Activated naive CD4-positive, alpha-beta T cell treated with anti-CD3 and anti-CD28 coated beads for 36 hours (primary cell): ENCODE measurements around the gene TRIM29. TPM values are rescaled to one million over a fixed set of nuclear protein-coding genes. Genes with fewer than 3 reads are reported as not detected.

ENCODE experiments used
- CTCF ChIA-PET: fragments of 350-600 bp; sonication (Branson Sonifier 250); formaldehyde crosslinking; loops from one replicate; lab custom pipeline; 2021; ENCODE audit warnings: antibody characterized with exemption; lab: Charles Lee
- DNase-seq: peaks from one replicate; pipeline ENCODE4 v3.0.0-alpha.2; 2020
- H3K27ac Mint-ChIP-seq: one replicate; pipeline ENCODE4 v1.8.0; 2021; ENCODE audit warnings: mild to moderate bottlenecking, mixed read lengths
- H3K27me3 Mint-ChIP-seq: one replicate; pipeline ENCODE4 v1.8.0; 2021; ENCODE audit warnings: low read depth, mixed read lengths
- H3K36me3 Mint-ChIP-seq: one replicate; pipeline ENCODE4 v1.8.0; 2021; ENCODE audit warnings: low read depth, mixed read lengths
- H3K4me1 Mint-ChIP-seq: one replicate; pipeline ENCODE4 v1.8.0; 2021; ENCODE audit warnings: low read depth, mixed read lengths
- H3K4me3 Mint-ChIP-seq: one replicate; pipeline ENCODE4 v1.8.0; 2021; ENCODE audit warnings: mild to moderate bottlenecking, moderate library complexity, mixed read lengths
- H3K9me3 Mint-ChIP-seq: one replicate; pipeline ENCODE4 v1.8.0; 2021; ENCODE audit warnings: mixed read lengths
- intact Hi-C: fragments of 100-400 bp; cut with micrococcal nuclease; formaldehyde crosslinking; loops from one replicate; pipeline ENCODE4 v1.15.1; 2023
- total RNA-seq, 2 experiments: library from RNA; stranded (reverse); gene quantifications; one replicate each; pipeline ENCODE4 v1.2.3, GENCODE V29; 2021

The TRIM29 gene
- total RNA-seq, 2 experiments from 2014 or later = not detected

DNA sequence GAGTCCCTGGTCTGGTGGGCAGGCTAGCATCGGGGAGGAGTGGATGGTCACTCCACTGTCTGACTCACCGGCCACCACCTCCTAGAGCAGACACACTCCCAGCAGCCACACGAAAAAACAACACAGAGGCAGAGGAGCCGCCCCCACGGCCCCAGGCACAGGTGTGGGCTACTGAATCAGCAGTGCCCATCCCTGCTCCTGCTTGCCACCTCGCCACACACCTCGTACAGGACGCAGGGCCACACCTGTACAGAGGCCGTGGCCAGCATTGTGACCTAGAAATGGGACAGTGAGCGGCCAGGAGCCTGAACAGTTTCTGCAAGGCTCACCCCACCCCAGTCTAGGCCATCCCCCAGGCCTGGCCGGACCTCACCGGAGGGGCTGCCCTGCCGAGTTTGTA, 14.0 kb downstream of the TRIM29 start:
- intact Hi-C loops = no loop called here
- CTCF ChIA-PET = no interaction called here
- H3K36me3 Mint-ChIP-seq = no peaks in the 10 kb centered on the region

DNA sequence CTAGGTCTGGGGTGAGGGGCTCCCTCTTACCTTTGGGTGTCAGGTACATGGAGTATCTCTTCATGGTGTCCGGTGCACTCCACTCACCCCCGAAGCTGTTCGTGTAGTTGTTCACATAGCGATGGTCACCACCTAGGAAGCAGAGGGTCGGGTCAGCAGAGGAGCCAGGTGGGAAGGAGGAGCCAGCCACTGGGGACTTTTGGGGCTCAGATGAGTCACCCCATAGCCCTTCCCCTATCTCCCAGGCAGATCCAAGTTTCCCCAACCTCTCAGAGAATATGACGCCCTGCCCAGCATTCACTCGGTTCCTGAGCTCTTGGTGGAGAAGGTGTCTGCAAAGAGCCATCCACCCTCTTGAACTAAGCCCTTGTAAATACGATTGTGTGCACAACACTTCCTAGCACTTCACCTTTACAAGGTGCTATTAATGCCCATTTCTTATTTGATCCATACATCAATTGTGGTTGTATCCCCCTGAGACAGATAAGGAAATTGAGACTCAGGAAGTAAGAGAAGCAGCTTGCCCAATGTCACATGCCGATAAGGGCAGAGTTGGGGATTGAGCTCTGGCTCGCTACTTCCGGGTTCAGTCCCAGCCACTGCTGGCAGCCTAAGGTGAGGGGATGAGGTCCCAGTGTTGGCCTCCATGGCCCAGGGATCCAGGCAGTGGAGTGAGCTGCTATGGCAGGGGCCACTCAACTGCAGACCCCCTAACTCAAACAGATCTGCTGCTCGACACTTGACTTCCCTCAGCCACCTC, 14.8 kb downstream of the TRIM29 start:
- CTCF ChIA-PET = no interaction called here
- intact Hi-C loops = no loop called here

More for the DNA sequence above, 14.0 kb downstream of the TRIM29 start:
- Mint-ChIP-seq H3K9me3 (no peaks in the 10 kb centered on the region), H3K27me3 (no peaks in the 10 kb centered on the region), H3K4me3 (no peak overlapping the region), H3K4me1 (no peaks in the 10 kb centered on the region), H3K27ac (no peak overlapping the region)
- no peak for DNase-seq

DNA sequence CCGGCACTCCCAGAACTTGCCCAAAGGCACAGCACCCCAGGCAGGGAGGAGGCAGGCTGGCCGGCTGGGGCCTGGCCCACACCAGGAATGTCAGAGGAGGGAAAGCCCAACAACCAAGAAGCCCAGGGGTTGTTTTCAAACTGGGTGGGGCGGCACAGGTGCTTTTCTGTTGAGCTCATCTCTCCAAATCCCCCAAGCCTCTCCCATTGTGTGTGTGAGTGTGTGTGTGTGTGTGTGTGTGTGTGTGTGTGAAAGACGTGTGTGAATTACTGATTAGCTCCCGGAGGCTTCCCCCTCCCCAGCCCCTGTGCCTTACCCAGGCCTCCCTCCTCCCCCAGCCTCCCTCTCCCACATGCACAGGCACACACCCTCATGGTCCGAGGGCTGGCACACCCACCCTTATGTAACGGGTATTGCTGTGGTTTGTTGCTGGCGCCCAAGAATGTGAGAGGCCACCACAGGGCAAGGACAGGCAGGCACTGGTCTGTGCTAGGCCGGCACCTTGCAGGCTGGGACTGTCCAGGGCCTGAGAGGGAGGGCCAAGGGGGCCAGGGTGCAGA, 15.9 kb downstream of the TRIM29 start:
- DNase-seq = no peak
- Mint-ChIP-seq H3K9me3 (no peaks in the 10 kb centered on the region), H3K27me3 (no peaks in the 10 kb centered on the region), H3K36me3 (no peaks in the 10 kb centered on the region), H3K4me3 (no peak overlapping the region), H3K27ac (no peak overlapping the region), H3K4me1 (no peaks in the 10 kb centered on the region)
- CTCF ChIA-PET = no interaction called here
- intact Hi-C loops = no loop called here

More for the DNA sequence above, 14.8 kb downstream of the TRIM29 start:
- DNase-seq = no peak
- Mint-ChIP-seq H3K4me1 (no peaks in the 10 kb centered on the region), H3K27ac (no peak overlapping the region), H3K27me3 (no peaks in the 10 kb centered on the region), H3K9me3 (no peaks in the 10 kb centered on the region), H3K4me3 (no peak overlapping the region), H3K36me3 (no peaks in the 10 kb centered on the region)

DNA sequence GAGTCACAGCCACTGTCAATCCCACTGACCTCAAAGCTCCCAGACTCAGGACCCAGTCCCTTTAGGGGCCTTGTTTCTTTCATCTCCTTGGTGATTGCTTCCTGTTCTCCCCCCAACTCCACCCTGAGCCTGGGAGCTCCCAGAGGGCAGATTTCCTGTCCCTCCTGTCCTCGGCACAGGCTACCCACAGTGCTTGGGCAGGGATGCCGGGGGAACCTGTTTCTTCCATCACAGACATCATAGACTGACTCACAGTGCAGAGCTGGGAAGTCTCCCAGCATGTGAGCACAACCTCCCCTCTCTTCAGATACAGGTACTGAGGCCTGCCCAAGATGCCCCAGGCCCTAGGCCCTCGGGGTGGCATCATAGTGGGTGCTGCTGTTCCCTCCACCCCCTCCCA, 16.6 kb downstream of the TRIM29 start:
- Mint-ChIP-seq H3K27ac (no peak overlapping the region), H3K4me3 (no peak overlapping the region), H3K9me3 (no peaks in the 10 kb centered on the region), H3K36me3 (no peaks in the 10 kb centered on the region), H3K27me3 (no peaks in the 10 kb centered on the region), H3K4me1 (no peaks in the 10 kb centered on the region)
- CTCF ChIA-PET = no interaction called here
- intact Hi-C loops = no loop called here
- no peak for DNase-seq

DNA sequence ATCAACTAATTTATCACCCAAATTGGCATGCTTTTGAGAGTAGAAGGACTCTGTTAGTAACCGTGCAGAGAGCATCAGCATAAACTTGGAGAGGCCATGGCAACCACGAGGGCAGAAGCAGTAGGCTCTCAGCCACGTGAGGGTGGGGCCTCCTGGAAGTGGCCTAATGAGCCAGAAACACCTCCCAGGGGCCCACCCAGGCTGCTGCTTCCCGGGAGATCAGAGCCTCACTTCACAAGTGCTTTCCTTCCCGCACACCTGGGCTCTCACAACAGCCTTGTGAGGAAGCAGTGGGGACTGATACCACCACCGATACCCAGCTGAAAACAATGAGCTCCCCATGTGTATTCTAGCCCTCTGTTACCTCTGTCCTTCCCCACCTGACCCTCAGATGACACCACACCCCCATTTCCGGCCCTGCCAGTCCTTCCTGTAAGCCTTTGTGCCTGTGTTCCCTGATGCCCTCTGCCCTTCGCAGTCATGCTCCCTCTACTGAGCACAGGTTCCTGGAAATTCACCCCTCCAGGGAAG, 17.0 kb downstream of the TRIM29 start:
- no peaks in the 10 kb centered on the region for H3K9me3 Mint-ChIP-seq
- intact Hi-C loops = no loop called here
- no peak overlapping the region for H3K27ac Mint-ChIP-seq
- no peak for DNase-seq
- H3K4me3 Mint-ChIP-seq = no peak overlapping the region
- H3K36me3 Mint-ChIP-seq = no peaks in the 10 kb centered on the region
- H3K4me1 Mint-ChIP-seq = no peaks in the 10 kb centered on the region
- CTCF ChIA-PET = no interaction called here
- H3K27me3 Mint-ChIP-seq = no peaks in the 10 kb centered on the region

DNA sequence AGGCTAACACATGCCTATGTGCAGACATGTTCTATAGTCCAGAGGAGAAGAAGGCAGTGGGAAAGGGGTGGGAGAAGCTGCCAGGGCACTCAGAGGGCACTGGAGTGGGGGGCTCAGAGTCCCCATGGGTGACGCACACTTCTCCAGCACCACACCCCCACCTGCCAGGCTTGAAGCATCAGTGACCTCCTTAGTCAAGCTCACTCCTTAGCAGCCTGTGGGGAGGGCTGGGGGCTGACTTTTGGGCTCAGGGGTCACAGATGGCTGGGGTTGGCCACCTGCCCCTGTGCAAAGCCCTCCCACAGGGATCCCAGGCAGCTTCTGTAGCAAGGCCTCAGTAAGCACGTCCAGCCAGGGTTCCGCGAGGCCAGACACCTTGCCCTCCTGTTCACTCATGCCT, 18.8 kb downstream of the TRIM29 start:
- Mint-ChIP-seq H3K36me3 (no peaks in the 10 kb centered on the region), H3K4me3 (no peak overlapping the region), H3K27me3 (no peaks in the 10 kb centered on the region), H3K4me1 (no peaks in the 10 kb centered on the region), H3K27ac (no peak overlapping the region), H3K9me3 (no peaks in the 10 kb centered on the region)
- no peak for DNase-seq
- intact Hi-C loops = no loop called here
- CTCF ChIA-PET = interaction anchor here (0.8 to 2.3 kb wide), 2 partner anchors 11 to 51 kb away, joined by 3 to 8 read pairs; no protein-coding TSS in a partner anchor

DNA sequence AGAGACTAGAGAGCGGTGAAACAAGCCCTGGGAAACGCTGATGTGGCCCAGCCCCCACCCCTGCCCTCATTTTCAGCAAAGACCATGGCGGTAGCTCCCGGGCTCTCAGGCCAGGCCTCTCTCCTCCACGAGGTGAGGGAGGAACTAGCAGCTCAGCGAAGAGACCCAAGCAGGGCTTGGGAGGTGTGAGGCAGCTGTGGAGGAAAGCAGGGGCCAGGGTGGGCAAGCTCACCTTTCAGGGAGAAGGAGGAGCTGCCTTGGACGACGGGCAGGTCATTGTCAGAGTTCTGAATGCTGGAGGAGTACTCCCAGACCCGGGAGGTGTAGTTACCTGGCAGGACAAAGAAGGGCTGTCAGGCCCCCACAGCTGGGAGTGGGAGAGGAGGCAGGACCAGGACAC, 19.9 kb downstream of the TRIM29 start:
- intact Hi-C loops = no loop called here
- no peaks in the 10 kb centered on the region for H3K27me3 Mint-ChIP-seq
- no peaks in the 10 kb centered on the region for H3K36me3 Mint-ChIP-seq
- H3K4me1 Mint-ChIP-seq = no peaks in the 10 kb centered on the region
- no peak overlapping the region for H3K4me3 Mint-ChIP-seq
- no peak overlapping the region for H3K27ac Mint-ChIP-seq
- CTCF ChIA-PET = interaction anchor here (2.3 kb wide), 1 partner anchor 10 kb away, joined by 8 read pairs; no protein-coding TSS in a partner anchor
- DNase-seq = no peak
- no peaks in the 10 kb centered on the region for H3K9me3 Mint-ChIP-seq

DNA sequence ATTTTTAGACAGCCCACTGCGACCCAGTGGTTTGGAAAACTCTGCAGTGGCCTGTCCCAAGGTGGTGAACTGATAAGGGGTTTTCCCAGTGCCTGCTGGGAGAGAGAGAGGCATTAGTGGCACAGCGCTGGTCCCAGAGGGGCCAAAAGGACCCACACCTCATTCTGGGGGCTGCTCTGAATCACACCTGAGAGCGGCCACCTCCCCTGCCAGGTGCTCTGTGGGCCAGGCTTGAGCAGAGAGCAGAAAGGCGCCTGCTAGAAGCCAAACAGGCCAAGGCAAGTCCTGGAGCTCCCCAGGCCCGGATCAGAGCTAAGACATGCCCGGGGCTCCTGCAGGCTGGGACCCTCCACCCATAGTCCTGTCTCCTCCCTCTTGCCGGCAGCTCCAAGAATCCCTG, 20.9 kb downstream of the TRIM29 start:
- Mint-ChIP-seq H3K4me3 (no peak overlapping the region), H3K9me3 (no peaks in the 10 kb centered on the region), H3K36me3 (no peaks in the 10 kb centered on the region), H3K4me1 (no peaks in the 10 kb centered on the region), H3K27me3 (no peaks in the 10 kb centered on the region), H3K27ac (no peak overlapping the region)
- no peak for DNase-seq
- CTCF ChIA-PET = no interaction called here
- intact Hi-C loops = no loop called here

DNA sequence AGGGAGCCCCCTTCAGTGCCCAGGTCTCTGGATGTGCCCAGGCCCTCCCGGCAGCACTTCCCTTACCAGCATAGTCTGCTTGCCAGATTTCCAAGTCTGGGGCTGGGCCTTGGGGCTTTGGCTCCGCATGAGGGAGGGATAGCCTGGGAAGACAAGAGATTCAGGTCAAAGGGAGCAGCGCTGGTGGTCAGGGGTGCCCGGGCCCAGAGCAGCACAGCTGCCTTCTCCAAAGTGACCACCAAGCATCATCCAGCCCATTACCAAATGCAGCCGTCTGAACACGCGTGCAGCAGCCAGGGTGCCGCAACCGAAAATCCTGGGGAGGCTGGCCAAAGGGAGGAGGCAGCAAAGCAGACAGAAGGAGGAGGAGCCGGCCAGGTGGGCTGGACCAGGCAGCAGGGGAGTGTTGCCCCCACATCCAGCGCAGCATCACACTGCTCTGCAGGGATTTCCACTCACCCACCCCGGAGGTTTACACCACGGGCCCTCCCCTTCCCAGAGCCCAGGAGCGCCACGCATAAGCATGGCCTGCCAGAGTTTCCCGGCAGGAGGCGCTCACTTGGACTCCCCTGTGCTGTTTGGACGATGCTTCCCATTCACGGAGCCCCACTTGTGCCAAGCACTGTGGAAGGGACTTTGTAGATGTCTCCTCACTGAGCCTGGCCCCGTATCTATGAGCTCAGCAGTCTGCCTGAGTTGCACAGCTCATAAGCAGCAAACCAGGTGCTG, 22.5 kb downstream of the TRIM29 start:
- no peaks in the 10 kb centered on the region for H3K36me3 Mint-ChIP-seq
- no peaks in the 10 kb centered on the region for H3K27me3 Mint-ChIP-seq
- CTCF ChIA-PET = no interaction called here
- DNase-seq = no peak
- H3K4me3 Mint-ChIP-seq = no peak overlapping the region
- H3K4me1 Mint-ChIP-seq = no peaks in the 10 kb centered on the region
- H3K27ac Mint-ChIP-seq = no peak overlapping the region
- intact Hi-C loops = no loop called here
- H3K9me3 Mint-ChIP-seq = no peaks in the 10 kb centered on the region

DNA sequence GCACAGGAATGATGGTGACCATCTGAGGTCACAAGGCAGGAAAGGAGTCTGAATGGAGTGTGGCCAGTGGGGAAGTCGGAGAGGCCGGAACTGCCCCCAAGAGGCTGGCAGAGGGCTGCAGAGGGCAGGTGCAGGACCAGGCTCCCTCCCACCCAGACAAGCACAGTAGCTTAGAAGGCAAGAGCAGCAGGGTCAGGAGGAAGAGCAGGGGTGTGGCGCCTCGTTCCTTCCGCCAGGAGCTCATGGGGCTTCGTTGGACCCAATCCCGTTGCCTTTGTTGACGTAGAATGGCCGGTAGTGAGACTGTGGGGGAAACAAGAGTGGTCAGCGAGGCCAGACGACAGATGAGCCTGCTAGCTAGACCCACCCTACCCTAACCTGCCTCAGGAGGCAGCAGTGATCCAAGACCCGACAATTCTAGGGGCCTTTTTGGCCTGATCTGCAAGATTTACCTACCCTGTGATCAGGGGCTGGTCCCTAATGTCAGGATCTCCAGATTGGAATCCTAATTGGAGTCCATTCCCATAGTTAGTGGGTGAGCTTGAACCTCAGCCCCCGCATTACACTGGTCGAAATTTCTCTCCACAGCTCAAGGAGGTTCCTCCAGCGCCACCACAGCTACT, 25.6 kb downstream of the TRIM29 start:
- Mint-ChIP-seq H3K27me3 (peaks cover 9% of the 10 kb centered on the region), H3K36me3 (no peaks in the 10 kb centered on the region), H3K4me3 (no peak overlapping the region), H3K27ac (no peak overlapping the region), H3K4me1 (no peaks in the 10 kb centered on the region), H3K9me3 (no peaks in the 10 kb centered on the region)
- DNase-seq = no peak
- intact Hi-C loops = no loop called here
- CTCF ChIA-PET = interaction anchor here (1.0 kb wide), 1 partner anchor 15 kb away, joined by 3 read pairs; no protein-coding TSS in a partner anchor

DNA sequence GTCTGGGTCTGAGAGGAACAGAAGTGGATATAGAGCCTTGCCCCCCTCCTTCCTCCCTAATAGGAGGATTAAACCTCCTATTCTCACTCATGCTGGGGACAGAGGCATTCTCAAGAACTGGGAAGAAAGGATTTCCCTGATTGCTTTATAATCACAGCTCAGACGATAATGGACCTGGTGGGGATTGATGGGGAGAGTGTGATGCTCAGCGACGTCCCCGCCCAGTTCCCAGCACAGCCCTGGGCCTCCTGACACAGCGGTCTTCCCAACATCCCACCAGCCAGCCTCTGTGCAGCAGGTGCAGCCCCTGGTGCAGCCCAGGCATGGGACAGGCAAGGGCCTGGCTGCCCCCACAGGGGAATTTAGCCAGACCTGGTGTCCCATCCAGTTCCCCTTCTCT, 28.4 kb downstream of the TRIM29 start:
- Mint-ChIP-seq H3K27me3 (peaks cover 9% of the 10 kb centered on the region), H3K27ac (no peak overlapping the region), H3K4me3 (no peak overlapping the region), H3K36me3 (no peaks in the 10 kb centered on the region), H3K9me3 (no peaks in the 10 kb centered on the region), H3K4me1 (no peaks in the 10 kb centered on the region)
- CTCF ChIA-PET = interaction anchor here (0.6 to 1.7 kb wide), 6 partner anchors 30 to 753 kb away, joined by 3 to 9 read pairs (median 3); no protein-coding TSS in a partner anchor
- DNase-seq = no peak
- intact Hi-C loops = no loop called here

DNA sequence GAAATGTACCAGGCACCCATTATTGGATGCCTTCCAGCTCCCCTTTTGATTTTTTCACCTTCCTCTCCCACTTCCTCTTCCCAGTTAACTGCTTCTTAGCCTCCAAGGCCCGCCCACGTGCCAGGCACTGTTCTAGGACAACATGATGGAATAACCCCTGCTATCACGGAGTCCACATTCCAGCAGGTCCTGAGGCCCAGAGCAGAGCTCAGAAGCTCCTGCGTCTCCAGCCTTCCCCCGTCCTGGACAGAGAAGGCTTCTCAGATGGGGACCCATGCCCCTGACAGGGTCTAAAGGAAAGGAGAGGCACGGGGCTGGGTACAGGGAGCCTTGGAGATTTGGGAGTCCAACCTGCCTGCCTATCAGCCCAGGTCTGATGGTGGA, 29.1 kb downstream of the TRIM29 start:
- Mint-ChIP-seq H3K4me1 (no peaks in the 10 kb centered on the region), H3K27ac (no peak overlapping the region)

More for the DNA sequence above, 29.1 kb downstream of the TRIM29 start:
- no peak for DNase-seq
- Mint-ChIP-seq H3K36me3 (no peaks in the 10 kb centered on the region), H3K9me3 (no peaks in the 10 kb centered on the region), H3K4me3 (no peak overlapping the region), H3K27me3 (peaks cover 9% of the 10 kb centered on the region)
- CTCF ChIA-PET = interaction anchor here (0.6 to 1.7 kb wide), 23 partner anchors 10 to 735 kb away, joined by 3 to 9 read pairs (median 3); no protein-coding TSS in a partner anchor
- intact Hi-C loops = loop anchor here (1.0 kb wide), 4 partner anchors 379 to 627 kb away; partner anchors contain the start of gene NECTIN1
